ENCODE measurements around the gene CCN5. TPM values are rescaled to one million over a fixed set of nuclear protein-coding genes. Genes with fewer than 3 reads are reported as not detected.
"Not testable (repeated sequence)": the region's sequence is repeated elsewhere in the genome, so short reads cannot be mapped to it uniquely, and the experiment has no call there.

CCN5 gene
- total RNA-seq: not detected in 2 replicates

- no peaks in the 10 kb centered on the region for H3K36me3 Mint-ChIP-seq (ENCODE audit: low read depth)
- DNase-seq: no peak
- no peak within 1 kb of the TSS for H3K27ac Mint-ChIP-seq
- intact Hi-C loops (cut with micrococcal nuclease): no loop called here
- no peak within 1 kb of the TSS for H3K4me3 Mint-ChIP-seq
- H3K27me3 Mint-ChIP-seq: no peaks in the 10 kb centered on the region
- no peaks in the 10 kb centered on the region for H3K9me3 Mint-ChIP-seq
- no peaks in the 10 kb centered on the region for H3K4me1 Mint-ChIP-seq
Measured at GRCh38 chr20:44714701-44715498, at the start of gene CCN5. TSS of gene CCN5 (plus strand) at chr20:44715369. CDS start at chr20:44715391, 22 bp downstream.

GRCh38 chr20:44666066-44666465, 49.1 kb upstream of the CCN5 start:
- intact Hi-C loops (cut with micrococcal nuclease): no loop called here
- Mint-ChIP-seq H3K27me3 (no peaks in the 10 kb centered on the region), H3K36me3 (ENCODE audit: low read depth) (peaks cover 12% of the 10 kb centered on the region), H3K4me1 (peaks cover 23% of the 10 kb centered on the region), H3K9me3 (no peaks in the 10 kb centered on the region), H3K4me3 (no peak overlapping the region), H3K27ac (no peak overlapping the region)
- DNase-seq: no peak

- not testable (repeated sequence) for DNase-seq; H3K36me3 Mint-ChIP-seq (ENCODE audit: low read depth); H3K27me3 Mint-ChIP-seq; H3K9me3 Mint-ChIP-seq
- Mint-ChIP-seq H3K27ac (peak overlapping the region; percentile 3), H3K4me1 (peaks cover 22% of the 10 kb centered on the region), H3K4me3 (peak overlapping the region; percentile 83)
- intact Hi-C loops (cut with micrococcal nuclease): loop anchor here (2.0 kb wide), 1 partner anchor 18 kb away; no protein-coding TSS in a partner anchor
Measured at GRCh38 chr20:44670851-44671250, 44.3 kb upstream of the CCN5 start.

- H3K9me3 Mint-ChIP-seq; H3K27me3 Mint-ChIP-seq; H3K36me3 Mint-ChIP-seq (ENCODE audit: low read depth): not testable (repeated sequence)
- Mint-ChIP-seq H3K27ac (peak overlapping the region; percentile 82), H3K4me1 (peaks cover 22% of the 10 kb centered on the region), H3K4me3 (peak overlapping the region; percentile 83)
- intact Hi-C loops (cut with micrococcal nuclease): loop anchor here (2.0 kb wide), 1 partner anchor 19 kb away; no protein-coding TSS in a partner anchor
- peak; percentile 90 for DNase-seq
Measured at GRCh38 chr20:44671541-44671940, 43.6 kb upstream of the CCN5 start.

- intact Hi-C loops (cut with micrococcal nuclease); H3K27me3 Mint-ChIP-seq; DNase-seq; H3K36me3 Mint-ChIP-seq (ENCODE audit: low read depth); H3K9me3 Mint-ChIP-seq: not testable (repeated sequence)
- H3K4me1 Mint-ChIP-seq: peaks cover 22% of the 10 kb centered on the region
- H3K4me3 Mint-ChIP-seq: peak overlapping the region; percentile 83
- peak overlapping the region; percentile 42 for H3K27ac Mint-ChIP-seq
Measured at GRCh38 chr20:44672318-44672902, 42.8 kb upstream of the CCN5 start.

- DNase-seq: no peak
- no peak overlapping the region for H3K27ac Mint-ChIP-seq
- no peaks in the 10 kb centered on the region for H3K36me3 Mint-ChIP-seq (ENCODE audit: low read depth)
- intact Hi-C loops (cut with micrococcal nuclease): no loop called here
- no peaks in the 10 kb centered on the region for H3K9me3 Mint-ChIP-seq
- no peaks in the 10 kb centered on the region for H3K27me3 Mint-ChIP-seq
- no peaks in the 10 kb centered on the region for H3K4me1 Mint-ChIP-seq
- H3K4me3 Mint-ChIP-seq: no peak overlapping the region
Measured at GRCh38 chr20:44678242-44678641, 36.9 kb upstream of the CCN5 start.

GRCh38 chr20:44678990-44679611, 36.1 kb upstream of the CCN5 start:
- intact Hi-C loops (cut with micrococcal nuclease): no loop called here
- H3K27me3 Mint-ChIP-seq: no peaks in the 10 kb centered on the region

GRCh38 chr20:44681796-44682566, 33.2 kb upstream of the CCN5 start:
- H3K9me3 Mint-ChIP-seq: no peaks in the 10 kb centered on the region
- H3K4me3 Mint-ChIP-seq: no peak overlapping the region
- intact Hi-C loops (cut with micrococcal nuclease): loop anchor here (10.0 kb wide), 1 partner anchor 297 kb away; no protein-coding TSS in a partner anchor
- peaks cover 7% of the 10 kb centered on the region for H3K4me1 Mint-ChIP-seq
- DNase-seq: no peak
- peaks cover under 1% of the 10 kb centered on the region for H3K27me3 Mint-ChIP-seq
- H3K36me3 Mint-ChIP-seq (ENCODE audit: low read depth): no peaks in the 10 kb centered on the region
- no peak overlapping the region for H3K27ac Mint-ChIP-seq

More at GRCh38 chr20:44678990-44679611, 36.1 kb upstream of the CCN5 start:
- no peak for DNase-seq
- Mint-ChIP-seq H3K4me1 (no peaks in the 10 kb centered on the region), H3K27ac (no peak overlapping the region), H3K4me3 (no peak overlapping the region), H3K36me3 (ENCODE audit: low read depth) (no peaks in the 10 kb centered on the region), H3K9me3 (no peaks in the 10 kb centered on the region)

GRCh38 chr20:44683263-44684046, 31.7 kb upstream of the CCN5 start:
- H3K4me1 Mint-ChIP-seq: peaks cover 7% of the 10 kb centered on the region
- DNase-seq: peak; percentile 85
- H3K4me3 Mint-ChIP-seq: no peak overlapping the region
- H3K27ac Mint-ChIP-seq: no peak overlapping the region
- no peaks in the 10 kb centered on the region for H3K36me3 Mint-ChIP-seq (ENCODE audit: low read depth)
- H3K27me3 Mint-ChIP-seq: peaks cover 2% of the 10 kb centered on the region
- H3K9me3 Mint-ChIP-seq: no peaks in the 10 kb centered on the region
- intact Hi-C loops (cut with micrococcal nuclease): loop anchor here (10.0 kb wide), 1 partner anchor 299 kb away; no protein-coding TSS in a partner anchor

- intact Hi-C loops (cut with micrococcal nuclease): loop anchor here (10.0 kb wide), 1 partner anchor 300 kb away; no protein-coding TSS in a partner anchor
- H3K27ac Mint-ChIP-seq: no peak overlapping the region
- H3K4me3 Mint-ChIP-seq: no peak overlapping the region
- no peak for DNase-seq
- peaks cover 2% of the 10 kb centered on the region for H3K27me3 Mint-ChIP-seq
- H3K36me3 Mint-ChIP-seq (ENCODE audit: low read depth): no peaks in the 10 kb centered on the region
- H3K9me3 Mint-ChIP-seq: no peaks in the 10 kb centered on the region
- H3K4me1 Mint-ChIP-seq: peaks cover 7% of the 10 kb centered on the region
Measured at GRCh38 chr20:44684047-44684967, 30.9 kb upstream of the CCN5 start.

GRCh38 chr20:44686934-44687333, 28.2 kb upstream of the CCN5 start:
- DNase-seq: no peak
- Mint-ChIP-seq H3K9me3 (no peaks in the 10 kb centered on the region), H3K36me3 (ENCODE audit: low read depth) (no peaks in the 10 kb centered on the region), H3K4me1 (peaks cover 7% of the 10 kb centered on the region), H3K4me3 (no peak overlapping the region), H3K27ac (no peak overlapping the region), H3K27me3 (peaks cover 2% of the 10 kb centered on the region)
- intact Hi-C loops (cut with micrococcal nuclease): loop anchor here (10.0 kb wide), 1 partner anchor 302 kb away; no protein-coding TSS in a partner anchor

GRCh38 chr20:44688053-44688625, 27.0 kb upstream of the CCN5 start:
- H3K27ac Mint-ChIP-seq: no peak overlapping the region
- peaks cover 7% of the 10 kb centered on the region for H3K4me1 Mint-ChIP-seq
- intact Hi-C loops (cut with micrococcal nuclease): loop anchor here (10.0 kb wide), 1 partner anchor 303 kb away; no protein-coding TSS in a partner anchor
- DNase-seq: no peak
- no peak overlapping the region for H3K4me3 Mint-ChIP-seq
- H3K27me3 Mint-ChIP-seq: peaks cover 2% of the 10 kb centered on the region
- no peaks in the 10 kb centered on the region for H3K9me3 Mint-ChIP-seq
- H3K36me3 Mint-ChIP-seq (ENCODE audit: low read depth): no peaks in the 10 kb centered on the region
